HEK293T (cell line): Measurements from ENCODE around the gene SPESP1.

Experiments
- CTCF ChIA-PET: fragments of 350-600 bp; formaldehyde crosslinking; extraction: SDS; loops from one replicate; lab custom pipeline; 2021; ENCODE audit warnings: antibody characterized with exemption, inconsistent platforms; lab: Yijun Ruan, JAX
- POLR2A ChIA-PET: fragments of 350-600 bp; formaldehyde crosslinking; extraction: SDS; loops from one replicate; lab custom pipeline; 2020; ENCODE audit warnings: antibody characterized with exemption, inconsistent platforms; lab: Yijun Ruan, JAX
- DNase-seq: peaks from one replicate; pipeline ENCODE4 v3.0.0; 2012; ENCODE audit warnings: mixed read lengths; ENCODE audit errors: extremely low spot score
- ARNT ChIP-seq: fragments of 450-650 bp; IDR thresholded peaks from 2 replicates; pipeline ENCODE4 v1.6.1; 2017; ENCODE audit warnings: mild to moderate bottlenecking
- BHLHE40 ChIP-seq: fragments of 450-650 bp; IDR thresholded peaks from 2 replicates; pipeline ENCODE4 v1.6.1; 2016; ENCODE audit warnings: mild to moderate bottlenecking, moderate library complexity, borderline replicate concordance
- CTBP1 ChIP-seq: fragments of 450-650 bp; IDR thresholded peaks from 2 replicates; pipeline ENCODE4 v1.6.1; 2016; ENCODE audit warnings: borderline replicate concordance
- ELF4 ChIP-seq: fragments of 450-650 bp; IDR thresholded peaks from 2 replicates; pipeline ENCODE4 v1.6.1; 2017; ENCODE audit warnings: antibody characterized with exemption
- FOXA1 ChIP-seq: fragments of 450-650 bp; IDR thresholded peaks from 2 replicates; pipeline ENCODE4 v1.6.1; 2016; ENCODE audit warnings: mild to moderate bottlenecking
- FOXK2 ChIP-seq: fragments of 450-650 bp; IDR thresholded peaks from 2 replicates; pipeline ENCODE4 v1.6.1; 2016; ENCODE audit warnings: mild to moderate bottlenecking
- FOXM1 ChIP-seq: fragments of 450-650 bp; IDR thresholded peaks from 2 replicates; pipeline ENCODE4 v1.6.1; 2017; ENCODE audit warnings: mild to moderate bottlenecking, borderline replicate concordance
- HDGF ChIP-seq: fragments of 450-650 bp; IDR thresholded peaks from 2 replicates; pipeline ENCODE4 v1.6.1; 2017; ENCODE audit warnings: antibody characterized with exemption, borderline replicate concordance
- L3MBTL2 ChIP-seq: fragments of 450-650 bp; conservative IDR thresholded peaks from 2 replicates; pipeline ENCODE4 v1.6.1; 2016; ENCODE audit warnings: mild to moderate bottlenecking
- LEF1 ChIP-seq: fragments of 450-650 bp; IDR thresholded peaks from 2 replicates; pipeline ENCODE4 v1.6.1; 2017; ENCODE audit warnings: mild to moderate bottlenecking, borderline replicate concordance
- NFRKB ChIP-seq: fragments of 450-650 bp; IDR thresholded peaks from 2 replicates; pipeline ENCODE4 v1.6.1; 2016; ENCODE audit warnings: mild to moderate bottlenecking, moderate library complexity
- SP1 ChIP-seq: fragments of 450-650 bp; IDR thresholded peaks from 2 replicates; pipeline ENCODE4 v1.6.1; 2017
- SUZ12 ChIP-seq: fragments of 450-650 bp; IDR thresholded peaks from 2 replicates; pipeline ENCODE4 v1.6.1; 2016; ENCODE audit warnings: mild to moderate bottlenecking
- TARDBP ChIP-seq: fragments of 450-650 bp; IDR thresholded peaks from 2 replicates; pipeline ENCODE4 v1.6.1; 2016
- ZNF384 ChIP-seq: fragments of 450-650 bp; IDR thresholded peaks from 2 replicates; pipeline ENCODE4 v1.6.1; 2016
- TF ChIP-seq, protein P1 (sequence below): fragments of 450-650 bp; IDR thresholded peaks from 2 replicates; pipeline ENCODE4 v1.6.1; 2016

Gene SPESP1

DNA sequence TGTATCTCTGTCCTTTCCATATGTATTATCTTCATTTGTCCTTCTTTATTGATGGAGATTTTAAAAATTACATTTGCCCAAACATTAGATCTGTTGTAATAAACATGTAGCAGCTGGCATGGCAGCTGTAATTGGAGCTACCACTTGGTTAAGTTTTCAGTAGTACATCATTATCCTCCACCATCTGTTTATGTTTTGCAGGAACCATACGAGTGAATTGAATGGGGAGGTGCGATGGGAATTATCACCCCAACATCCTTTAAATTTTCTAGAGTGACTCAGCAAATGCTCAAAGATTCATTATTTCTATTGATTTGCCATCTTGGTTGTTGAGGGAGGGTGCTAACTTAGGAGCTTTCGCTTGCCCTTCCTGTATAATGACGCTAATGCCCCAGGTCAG lies 51.6 kb downstream of the SPESP1 start:
- TF ChIP-seq ARNT, result no peak
- TF ChIP-seq NFRKB, result no peak
- TF ChIP-seq SP1, result no peak
- TF ChIP-seq ZNF384, result no peak
- TF ChIP-seq FOXM1, result no peak
- no peak for TF ChIP-seq TARDBP
- no peak for TF ChIP-seq BHLHE40
- no peak for TF ChIP-seq LEF1
- TF ChIP-seq FOXK2, result no peak
- TF ChIP-seq SUZ12, result no peak
- no peak for TF ChIP-seq FOXA1
- no peak for TF ChIP-seq L3MBTL2
- no peak for TF ChIP-seq HDGF
- TF ChIP-seq ELF4, result no peak
- no peak for DNase-seq
- ChIA-PET POLR2A (no interaction called here), CTCF (no interaction called here)

DNA sequence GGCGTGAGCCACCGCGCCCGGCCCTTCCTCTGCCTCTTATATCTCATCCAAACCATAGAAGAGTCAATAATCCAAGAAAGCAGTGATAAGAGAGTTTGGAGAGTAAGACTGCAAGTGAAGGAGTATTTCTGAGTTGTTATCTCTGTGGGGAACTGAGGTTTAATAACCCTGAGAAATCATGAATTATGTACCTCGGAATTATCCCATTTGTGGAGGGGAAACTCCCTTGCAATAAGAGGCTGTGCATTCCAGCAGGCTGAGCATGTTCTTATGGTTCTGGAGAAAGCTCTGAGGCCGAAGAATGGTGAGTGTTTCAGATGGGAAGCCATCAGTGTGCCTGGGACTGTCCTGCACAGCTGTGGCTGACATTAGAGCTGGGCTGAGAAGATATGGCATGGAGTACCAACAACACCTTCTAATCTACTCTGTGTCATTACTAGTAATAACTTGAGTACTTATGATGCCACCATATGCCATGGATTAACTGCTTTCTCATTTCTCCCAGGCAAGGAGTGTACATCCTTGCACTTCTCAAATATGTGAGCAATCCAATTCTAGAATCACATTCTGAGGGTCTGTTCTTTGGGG lies 52.7 kb downstream of the SPESP1 start:
- TF ChIP-seq FOXK2 (no peak), L3MBTL2 (no peak), ELF4 (no peak), BHLHE40 (no peak), SUZ12 (no peak), FOXA1 (no peak), HDGF (no peak)
- ChIA-PET POLR2A (no interaction called here), CTCF (no interaction called here)
- no peak for DNase-seq

DNA sequence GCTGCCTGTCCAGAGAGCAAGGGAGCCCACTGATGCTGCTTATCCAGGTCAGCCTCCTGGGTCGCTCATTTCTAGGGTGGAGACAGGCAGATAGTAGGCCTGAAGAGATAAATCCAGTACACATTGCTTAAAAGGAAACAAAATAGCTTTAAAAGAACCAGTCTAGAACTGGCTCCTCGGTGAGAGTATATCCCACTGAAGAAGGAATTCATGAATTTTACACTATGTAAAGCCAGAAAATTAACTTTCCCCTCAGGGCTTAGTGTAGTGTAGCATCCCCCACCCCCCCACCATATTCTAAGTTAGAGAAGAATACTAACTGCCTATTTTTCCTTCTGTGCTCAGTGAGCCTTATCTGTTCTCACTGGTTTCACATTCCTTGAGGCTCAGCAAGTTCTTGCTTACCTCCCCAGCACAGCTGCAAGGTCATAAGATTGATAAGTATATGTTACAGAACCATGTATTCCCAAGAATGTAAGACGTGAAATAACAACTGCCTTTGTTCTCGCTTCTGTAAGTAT lies 53.7 kb downstream of the SPESP1 start:
- TF ChIP-seq FOXA1 (no peak), TARDBP (no peak), L3MBTL2 (no peak), LEF1 (no peak), SUZ12 (no peak), NFRKB (no peak)
- TF ChIP-seq, protein P1, sequence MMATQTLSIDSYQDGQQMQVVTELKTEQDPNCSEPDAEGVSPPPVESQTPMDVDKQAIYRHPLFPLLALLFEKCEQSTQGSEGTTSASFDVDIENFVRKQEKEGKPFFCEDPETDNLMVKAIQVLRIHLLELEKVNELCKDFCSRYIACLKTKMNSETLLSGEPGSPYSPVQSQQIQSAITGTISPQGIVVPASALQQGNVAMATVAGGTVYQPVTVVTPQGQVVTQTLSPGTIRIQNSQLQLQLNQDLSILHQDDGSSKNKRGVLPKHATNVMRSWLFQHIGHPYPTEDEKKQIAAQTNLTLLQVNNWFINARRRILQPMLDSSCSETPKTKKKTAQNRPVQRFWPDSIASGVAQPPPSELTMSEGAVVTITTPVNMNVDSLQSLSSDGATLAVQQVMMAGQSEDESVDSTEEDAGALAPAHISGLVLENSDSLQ, result no peak
- no peak for DNase-seq
- POLR2A ChIA-PET, result no interaction called here
- CTCF ChIA-PET, result interaction anchor here (1.0 kb wide), 1 partner anchor 10 kb away, joined by 3 read pairs; no protein-coding TSS in a partner anchor

DNA sequence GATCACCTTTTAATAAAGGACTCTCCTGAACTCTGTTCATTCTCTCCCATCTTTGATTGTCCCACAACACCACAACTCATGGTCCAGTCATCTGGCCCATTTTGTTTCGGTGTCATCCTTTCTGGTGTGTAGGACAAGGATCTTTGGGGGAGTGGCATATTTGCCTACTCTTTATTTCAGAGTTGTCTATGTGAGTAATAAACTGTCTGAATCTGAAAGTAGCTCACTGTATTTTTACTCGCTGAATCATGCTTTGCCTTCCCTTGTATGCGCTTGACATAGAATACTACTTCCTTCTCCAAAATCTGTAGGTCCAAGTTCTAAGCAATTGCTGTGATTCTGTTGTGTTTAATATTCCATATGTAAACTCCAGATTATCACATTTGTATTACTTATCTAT lies 54.3 kb downstream of the SPESP1 start:
- ChIA-PET CTCF (interaction anchor here (1.0 kb wide), 1 partner anchor 11 kb away, joined by 3 read pairs; no protein-coding TSS in a partner anchor), POLR2A (no interaction called here)
- TF ChIP-seq HDGF (no peak), BHLHE40 (no peak), L3MBTL2 (no peak), ARNT (no peak), ZNF384 (no peak), ELF4 (no peak), NFRKB (no peak), SP1 (no peak), SUZ12 (no peak), FOXA1 (no peak), FOXK2 (no peak), LEF1 (no peak), TARDBP (no peak), CTBP1 (no peak), FOXM1 (no peak)
- TF ChIP-seq, protein P1, result no peak
- DNase-seq, result no peak

DNA sequence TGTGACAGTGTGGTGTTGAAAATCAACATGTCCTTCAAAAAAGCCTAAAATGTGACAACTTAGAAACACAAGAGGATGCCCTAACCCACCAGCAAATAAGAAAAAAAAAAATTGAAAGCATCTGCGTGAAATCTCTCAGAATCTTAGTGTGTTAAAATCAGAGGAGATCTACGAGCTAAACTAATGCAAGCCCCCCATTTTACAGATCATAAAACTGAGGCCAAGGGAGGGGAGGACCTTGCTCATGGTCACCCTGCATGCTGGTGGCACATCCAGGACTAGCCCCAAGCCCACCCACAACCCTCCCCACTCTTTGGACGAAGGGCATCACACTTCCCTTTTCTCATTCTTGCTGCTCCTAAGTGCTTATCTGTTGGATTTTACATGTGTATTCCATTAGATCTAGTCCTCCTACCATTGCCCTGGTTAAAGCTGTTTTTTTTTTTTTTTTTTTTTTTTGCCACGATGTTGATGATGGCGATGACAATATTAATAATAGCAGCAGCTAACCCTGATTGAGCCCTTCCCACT lies 55.1 kb downstream of the SPESP1 start:
- DNase-seq, result no peak
- POLR2A ChIA-PET, result no interaction called here
- TF ChIP-seq SUZ12, result no peak
- no peak for TF ChIP-seq ZNF384
- TF ChIP-seq NFRKB, result no peak
- TF ChIP-seq ARNT, result no peak
- CTCF ChIA-PET, result interaction anchor here (0.6 kb wide), 1 partner anchor 102 kb away, joined by 6 read pairs; no protein-coding TSS in a partner anchor

DNA sequence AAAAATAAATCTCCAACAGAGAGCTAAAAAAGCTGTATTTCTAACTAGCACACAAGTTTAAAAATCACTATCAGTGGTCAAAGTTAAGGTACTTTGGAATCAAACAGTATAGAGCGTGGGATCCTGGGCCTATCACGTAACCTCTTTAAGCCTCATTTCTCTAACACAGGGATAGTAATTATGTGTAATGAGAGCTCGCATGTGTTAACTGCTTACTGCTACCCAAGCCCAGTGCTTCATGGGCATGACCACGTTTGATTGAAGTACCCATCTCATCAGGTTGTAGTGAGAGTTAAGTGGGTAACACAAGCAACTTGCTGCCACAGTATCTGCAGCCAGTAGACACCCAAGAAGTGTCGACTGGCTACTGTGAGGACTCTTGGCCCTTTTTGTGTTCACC lies 56.0 kb downstream of the SPESP1 start:
- DNase-seq, result no peak
- TF ChIP-seq LEF1 (no peak), TARDBP (no peak)
- CTCF ChIA-PET, result interaction anchor here (0.6 kb wide), 1 partner anchor 103 kb away, joined by 6 read pairs; no protein-coding TSS in a partner anchor
- POLR2A ChIA-PET, result no interaction called here

DNA sequence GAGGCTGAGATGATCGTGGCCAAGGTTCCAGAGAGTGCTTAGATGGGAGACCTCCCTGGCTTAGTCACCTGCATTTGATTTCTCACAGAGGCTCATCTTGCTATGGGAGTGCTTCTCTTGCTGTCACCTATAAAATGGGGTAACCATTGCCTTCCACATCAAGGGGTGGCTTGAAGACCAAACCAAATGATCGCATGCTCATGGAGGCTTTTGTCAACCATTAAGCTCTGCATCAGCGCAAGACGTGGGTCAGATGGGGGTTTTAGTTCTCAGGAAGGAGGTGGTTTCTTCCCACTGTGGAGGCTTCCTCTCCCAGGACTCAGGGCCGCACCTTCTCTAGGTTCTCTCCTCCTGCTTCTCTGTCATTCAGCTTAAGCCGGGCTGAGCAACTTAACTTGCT lies 56.8 kb downstream of the SPESP1 start:
- TF ChIP-seq BHLHE40 (no peak), TARDBP (no peak), ELF4 (no peak), ARNT (no peak), CTBP1 (no peak), FOXK2 (no peak), NFRKB (no peak), L3MBTL2 (no peak), HDGF (no peak), FOXM1 (no peak), ZNF384 (no peak), SUZ12 (no peak), FOXA1 (no peak), SP1 (no peak), LEF1 (no peak)
- TF ChIP-seq, protein P1, result no peak
- no peak for DNase-seq
- CTCF ChIA-PET, result no interaction called here
- POLR2A ChIA-PET, result no interaction called here
